ENCODE data around the gene CCNI.

- TF ChIP-seq CTCF (IDR thresholded peaks at IDR 0.05; ENCODE audit: low read length) (no peak), EZH2 (IDR thresholded peaks at IDR 0.05; ENCODE audit: borderline replicate concordance, low read length) (no peak)
These were observed 38.1 kb downstream of the CCNI start for GRCh38 chr4:77037736-77038135.
